Measurements from ENCODE around the gene PPP3CA.

DNA sequence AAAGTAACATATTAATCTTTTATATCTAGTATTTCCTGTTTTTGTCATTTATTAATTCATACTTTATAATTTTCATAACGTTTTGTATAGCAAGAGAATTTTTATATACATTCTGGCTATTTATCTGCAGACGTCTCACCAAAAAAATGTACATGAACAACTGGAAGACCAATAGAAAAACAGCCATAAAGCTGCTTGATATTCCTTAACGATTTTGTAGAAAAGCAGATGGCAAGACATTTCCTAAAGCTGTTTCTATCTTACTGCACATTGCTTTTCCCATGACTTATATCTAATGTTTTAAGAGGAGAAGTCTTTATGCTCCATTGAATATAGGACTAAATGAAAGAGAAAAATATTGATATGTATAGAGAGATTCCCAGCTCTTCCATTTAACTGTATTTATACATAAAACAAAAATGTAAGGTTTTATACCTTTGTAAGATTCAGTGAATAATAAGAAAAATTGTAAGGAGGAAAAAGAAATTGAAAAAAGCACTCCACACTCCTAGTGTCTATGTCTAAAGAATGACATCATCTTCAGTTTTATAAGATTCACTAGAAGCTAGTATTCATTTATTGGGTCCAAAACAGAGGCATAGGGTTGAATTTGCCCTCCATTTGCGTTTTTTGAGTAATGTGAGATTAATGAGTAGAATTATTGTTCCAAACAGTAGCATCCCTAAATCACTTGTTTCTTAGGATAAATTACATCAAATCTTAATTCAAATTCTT, 248.5 kb downstream of the PPP3CA start:
- TF ChIP-seq, protein P1, sequence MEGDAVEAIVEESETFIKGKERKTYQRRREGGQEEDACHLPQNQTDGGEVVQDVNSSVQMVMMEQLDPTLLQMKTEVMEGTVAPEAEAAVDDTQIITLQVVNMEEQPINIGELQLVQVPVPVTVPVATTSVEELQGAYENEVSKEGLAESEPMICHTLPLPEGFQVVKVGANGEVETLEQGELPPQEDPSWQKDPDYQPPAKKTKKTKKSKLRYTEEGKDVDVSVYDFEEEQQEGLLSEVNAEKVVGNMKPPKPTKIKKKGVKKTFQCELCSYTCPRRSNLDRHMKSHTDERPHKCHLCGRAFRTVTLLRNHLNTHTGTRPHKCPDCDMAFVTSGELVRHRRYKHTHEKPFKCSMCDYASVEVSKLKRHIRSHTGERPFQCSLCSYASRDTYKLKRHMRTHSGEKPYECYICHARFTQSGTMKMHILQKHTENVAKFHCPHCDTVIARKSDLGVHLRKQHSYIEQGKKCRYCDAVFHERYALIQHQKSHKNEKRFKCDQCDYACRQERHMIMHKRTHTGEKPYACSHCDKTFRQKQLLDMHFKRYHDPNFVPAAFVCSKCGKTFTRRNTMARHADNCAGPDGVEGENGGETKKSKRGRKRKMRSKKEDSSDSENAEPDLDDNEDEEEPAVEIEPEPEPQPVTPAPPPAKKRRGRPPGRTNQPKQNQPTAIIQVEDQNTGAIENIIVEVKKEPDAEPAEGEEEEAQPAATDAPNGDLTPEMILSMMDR (IDR thresholded peaks at IDR 0.05), result no peak
- TF ChIP-seq POLR2A (IDR thresholded peaks at IDR 0.05), result no peak

Measured in right lobe of liver (tissue), 4 donors.